ENCODE results near the gene TLR4. TPM values are rescaled to one million over a fixed set of nuclear protein-coding genes. Genes with fewer than 3 reads are reported as not detected.

The TLR4 gene
- total RNA-seq, 4 donors from 2014 or later = 9.8 to 31.5 (median 19.9) TPM

GRCh38 chr9:117729375-117729774 is 25.2 kb downstream of the TLR4 start:
- no peaks in the 10 kb centered on the region for H3K9me3 ChIP-seq
- no peak overlapping the region for H3K4me3 ChIP-seq
- no peak overlapping the region for H3K27ac ChIP-seq
- no peak for ATAC-seq
- H3K36me3 ChIP-seq = no peaks in the 10 kb centered on the region
- TF ChIP-seq EP300 (IDR thresholded peaks at IDR 0.05) (no peak), POLR2AphosphoS5 (IDR thresholded peaks at IDR 0.05) (no peak), CTCF (IDR thresholded peaks at IDR 0.05) (no peak), POLR2A (IDR thresholded peaks at IDR 0.05) (no peak)
- 72 to 83% methylated on average over 2 of the region's 2 CpGs for WGBS, 2 donors (ENCODE audit: low coverage in 1 of 2)
- no peaks in the 10 kb centered on the region for H3K27me3 ChIP-seq
- peaks cover 0 to 7% (median 0%) of the 10 kb centered on the region in 3 donors for H3K4me1 ChIP-seq

- peaks cover 0 to 7% (median 0%) of the 10 kb centered on the region in 3 donors for H3K4me1 ChIP-seq
- H3K9me3 ChIP-seq = no peaks in the 10 kb centered on the region
- no peaks in the 10 kb centered on the region for H3K27me3 ChIP-seq
- ATAC-seq = no peak
- TF ChIP-seq POLR2AphosphoS5 (IDR thresholded peaks at IDR 0.05) (no peak), POLR2A (IDR thresholded peaks at IDR 0.05) (no peak), CTCF (IDR thresholded peaks at IDR 0.05) (no peak), EP300 (IDR thresholded peaks at IDR 0.05) (no peak)
- no peak overlapping the region for H3K27ac ChIP-seq
- no peaks in the 10 kb centered on the region for H3K36me3 ChIP-seq
- no peak overlapping the region for H3K4me3 ChIP-seq
- 50 to 72% methylated on average over 6 of the region's 6 CpGs for WGBS, 2 donors (ENCODE audit: low coverage in 1 of 2)
Observed at GRCh38 chr9:117732494-117732893, 28.3 kb downstream of the TLR4 start.

GRCh38 chr9:117733465-117733864 is 29.3 kb downstream of the TLR4 start:
- whole genome bisulfite sequencing, 2 donors (ENCODE audit: low coverage in 1 of 2) = 43 to 56% methylated on average over 1 of the region's 1 CpG
- Histone ChIP-seq H3K9me3 (no peaks in the 10 kb centered on the region), H3K27ac (no peak overlapping the region), H3K4me3 (no peak overlapping the region), H3K36me3 (no peaks in the 10 kb centered on the region), H3K4me1 (peaks cover 0 to 7% (median 0%) of the 10 kb centered on the region in 3 donors), H3K27me3 (no peaks in the 10 kb centered on the region)
- TF ChIP-seq POLR2A (IDR thresholded peaks at IDR 0.05) (no peak), CTCF (IDR thresholded peaks at IDR 0.05) (no peak), EP300 (IDR thresholded peaks at IDR 0.05) (no peak), POLR2AphosphoS5 (IDR thresholded peaks at IDR 0.05) (no peak)
- no peak for ATAC-seq

- no peak overlapping the region for H3K27ac ChIP-seq
- no peak overlapping the region for H3K4me3 ChIP-seq
- H3K27me3 ChIP-seq = no peaks in the 10 kb centered on the region
- TF ChIP-seq EP300 (IDR thresholded peaks at IDR 0.05) = no peak
- TF ChIP-seq CTCF (IDR thresholded peaks at IDR 0.05) = no peak
- no peak for TF ChIP-seq POLR2AphosphoS5 (IDR thresholded peaks at IDR 0.05)
- no peaks in the 10 kb centered on the region for H3K36me3 ChIP-seq
- no peak for ATAC-seq
- peaks cover 0 to 7% (median 0%) of the 10 kb centered on the region in 3 donors for H3K4me1 ChIP-seq
- H3K9me3 ChIP-seq = no peaks in the 10 kb centered on the region
- WGBS, 2 donors (ENCODE audit: low coverage in 1 of 2) = 91 to 95% methylated on average over 3 of the region's 3 CpGs
Observed at GRCh38 chr9:117734082-117734481, 29.9 kb downstream of the TLR4 start.

- no peak for ATAC-seq
- Histone ChIP-seq H3K36me3 (no peaks in the 10 kb centered on the region), H3K4me3 (no peak overlapping the region), H3K4me1 (peaks cover 0 to 7% (median 0%) of the 10 kb centered on the region in 3 donors), H3K27ac (no peak overlapping the region), H3K9me3 (no peaks in the 10 kb centered on the region), H3K27me3 (no peaks in the 10 kb centered on the region)
- 47 to 67% methylated on average over 2 of the region's 2 CpGs for WGBS, 2 donors (ENCODE audit: low coverage in 1 of 2)
- TF ChIP-seq POLR2AphosphoS5 (IDR thresholded peaks at IDR 0.05) (no peak), EP300 (IDR thresholded peaks at IDR 0.05) (no peak), CTCF (IDR thresholded peaks at IDR 0.05) (no peak), POLR2A (IDR thresholded peaks at IDR 0.05) (no peak)
Observed at GRCh38 chr9:117734523-117735314, 30.5 kb downstream of the TLR4 start.
